Measurements from ENCODE around the gene GUCA1C. TPM values are rescaled to one million over a fixed set of nuclear protein-coding genes. Genes with fewer than 3 reads are reported as not detected.

Gene GUCA1C
- total RNA-seq, 1 experiment from 2014 or later, result not detected

GRCh38 chr3:108972482-108972881 lies 18.8 kb upstream of the GUCA1C start:
- Histone ChIP-seq H3K4me3 (ENCODE audit: low read depth, low read length) (no peak overlapping the region), H3K36me3 (ENCODE audit: control insufficient read depth, insufficient read depth, low read length) (no peaks in the 10 kb centered on the region), H3K27me3 (replicated peaks; ENCODE audit: control insufficient read depth, insufficient read depth, low read length) (no peaks in the 10 kb centered on the region), H3K9me3 (no peaks in the 10 kb centered on the region), H3K4me1 (no peaks in the 10 kb centered on the region; the same call in 1 of the 2 replicates)
- DNase-seq, result no peak
- no peaks in the 10 kb centered on the region for H3K27me3 Mint-ChIP-seq (ENCODE audit: insufficient read depth, unreplicated experiment)
- H3K4me1 Mint-ChIP-seq (ENCODE audit: low read depth, unreplicated experiment), result no peaks in the 10 kb centered on the region
- no peaks in the 10 kb centered on the region for H3K36me3 Mint-ChIP-seq (ENCODE audit: insufficient read depth, unreplicated experiment)
- BruUV-seq (replicated peaks), result no TSS peak
- H3K9me3 Mint-ChIP-seq (ENCODE audit: unreplicated experiment), result no peaks in the 10 kb centered on the region
- no peak overlapping the region for H3K4me3 Mint-ChIP-seq (ENCODE audit: unreplicated experiment)
- intact Hi-C loops (cut with micrococcal nuclease; ENCODE audit: unreplicated experiment), result no loop called here
- H3K27ac Mint-ChIP-seq (ENCODE audit: unreplicated experiment), result no peak overlapping the region
- ChIA-PET POLR2A (no interaction called here), CTCF (no interaction called here)
- no peak for TF ChIP-seq CTCF (IDR thresholded peaks at IDR 0.05; ENCODE audit: insufficient read depth in 1 of 2, low read depth in 1 of 2, low read length in 1 of 2, severe bottlenecking in 1 of 2, unreplicated experiment in 1 of 2)

GRCh38 chr3:108970561-108970960 lies 16.9 kb upstream of the GUCA1C start:
- H3K4me3 ChIP-seq (ENCODE audit: low read depth, low read length), result no peak overlapping the region
- ChIA-PET POLR2A (no interaction called here), CTCF (no interaction called here)
- no peaks in the 10 kb centered on the region for H3K27me3 Mint-ChIP-seq (ENCODE audit: insufficient read depth, unreplicated experiment)
- no peak for TF ChIP-seq CTCF (IDR thresholded peaks at IDR 0.05; ENCODE audit: insufficient read depth in 1 of 2, low read depth in 1 of 2, low read length in 1 of 2, severe bottlenecking in 1 of 2, unreplicated experiment in 1 of 2)
- no peaks in the 10 kb centered on the region for H3K9me3 Mint-ChIP-seq (ENCODE audit: unreplicated experiment)
- no peak for DNase-seq
- H3K36me3 Mint-ChIP-seq (ENCODE audit: insufficient read depth, unreplicated experiment), result no peaks in the 10 kb centered on the region
- BruUV-seq (replicated peaks), result no TSS peak
- no peak overlapping the region for H3K27ac Mint-ChIP-seq (ENCODE audit: unreplicated experiment)
- H3K4me1 ChIP-seq, result no peaks in the 10 kb centered on the region
- no peaks in the 10 kb centered on the region for H3K27me3 ChIP-seq (replicated peaks; ENCODE audit: control insufficient read depth, insufficient read depth, low read length)
- intact Hi-C loops (cut with micrococcal nuclease; ENCODE audit: unreplicated experiment), result no loop called here
- H3K36me3 ChIP-seq (ENCODE audit: control insufficient read depth, insufficient read depth, low read length), result no peaks in the 10 kb centered on the region
- no peaks in the 10 kb centered on the region for H3K4me1 Mint-ChIP-seq (ENCODE audit: low read depth, unreplicated experiment)
- H3K4me3 Mint-ChIP-seq (ENCODE audit: unreplicated experiment), result no peak overlapping the region
- H3K9me3 ChIP-seq, result no peaks in the 10 kb centered on the region

- CTCF ChIA-PET, result no interaction called here
- intact Hi-C loops (cut with micrococcal nuclease; ENCODE audit: unreplicated experiment), result no loop called here
- BruUV-seq (replicated peaks), result no TSS peak
Observed at GRCh38 chr3:108966773-108967172, 13.1 kb upstream of the GUCA1C start.

More at GRCh38 chr3:108966773-108967172, 13.1 kb upstream of the GUCA1C start:
- H3K4me1 Mint-ChIP-seq (ENCODE audit: low read depth, unreplicated experiment), result no peaks in the 10 kb centered on the region
- no peak overlapping the region for H3K4me3 Mint-ChIP-seq (ENCODE audit: unreplicated experiment)
- Histone ChIP-seq H3K27me3 (replicated peaks; ENCODE audit: control insufficient read depth, insufficient read depth, low read length) (no peaks in the 10 kb centered on the region), H3K9me3 (no peaks in the 10 kb centered on the region), H3K4me1 (no peaks in the 10 kb centered on the region), H3K36me3 (ENCODE audit: control insufficient read depth, insufficient read depth, low read length) (no peaks in the 10 kb centered on the region), H3K4me3 (ENCODE audit: low read depth, low read length) (no peak overlapping the region)
- H3K27ac Mint-ChIP-seq (ENCODE audit: unreplicated experiment), result no peak overlapping the region
- H3K9me3 Mint-ChIP-seq (ENCODE audit: unreplicated experiment), result no peaks in the 10 kb centered on the region
- H3K27me3 Mint-ChIP-seq (ENCODE audit: insufficient read depth, unreplicated experiment), result no peaks in the 10 kb centered on the region
- DNase-seq, result no peak
- TF ChIP-seq CTCF (IDR thresholded peaks at IDR 0.05; ENCODE audit: insufficient read depth in 1 of 2, low read depth in 1 of 2, low read length in 1 of 2, severe bottlenecking in 1 of 2, unreplicated experiment in 1 of 2), result no peak
- POLR2A ChIA-PET, result no interaction called here
- no peaks in the 10 kb centered on the region for H3K36me3 Mint-ChIP-seq (ENCODE audit: insufficient read depth, unreplicated experiment)
